Vagina (tissue), 2 donors: Measurements from ENCODE around the gene KIF5A. TPM values are rescaled to one million over a fixed set of nuclear protein-coding genes. Genes with fewer than 3 reads are reported as not detected.
"Not testable (repeated sequence)": the region's sequence is repeated elsewhere in the genome, so short reads cannot be mapped to it uniquely, and the experiment has no call there.

ENCODE experiments used
- DNase-seq, 2 donors: peaks; one replicate each; pipeline ENCODE4 v3.0.0-alpha.2; 2017; ENCODE audit errors: extremely low spot score in 2 of 2
- H3K27ac ChIP-seq: fragments of 200-600 bp; sonication (generic); one replicate; pipeline ENCODE4 v1.5.1; 2019
- H3K27me3 ChIP-seq: fragments of 200-600 bp; sonication (generic); one replicate; pipeline ENCODE4 v1.5.1; 2019
- H3K36me3 ChIP-seq, 2 donors: fragments of 200-600 bp; sonication (generic); one replicate each; pipeline ENCODE4 v1.5.1; 2017 to 2019
- H3K4me1 ChIP-seq: fragments of 200-600 bp; sonication (generic); one replicate; pipeline ENCODE4 v1.5.1; 2019
- H3K4me3 ChIP-seq, 2 donors: fragments of 200-600 bp; sonication (generic); 1 replicate in 1 of 2; 2 replicates in 1 of 2; pipeline ENCODE4 v1.5.1; 2016 to 2019
- H3K9me3 ChIP-seq: fragments of 200-600 bp; sonication (generic); one replicate; pipeline ENCODE4 v1.5.1; 2019
- CTCF ChIP-seq, 3 experiments: fragments of 450-650 bp in 2 of 3; fragments of 200-600 bp in 1 of 3; sonication (generic) in 1 of 3; IDR thresholded peaks; one replicate each; pipeline ENCODE4 v1.5.1; 2017 to 2019; ENCODE audit warnings: antibody characterized with exemption in 3 of 3, mild to moderate bottlenecking in 2 of 3, moderate library complexity in 2 of 3
- POLR2A ChIP-seq, 2 donors: fragments of 450-650 bp; IDR thresholded peaks; one replicate each; pipeline ENCODE4 v1.6.1; 2017; ENCODE audit warnings: antibody characterized with exemption in 2 of 2, mild to moderate bottlenecking in 2 of 2, moderate library complexity in 2 of 2
- POLR2AphosphoS5 ChIP-seq, 2 donors: sonication (generic); formaldehyde crosslinking; IDR thresholded peaks; one replicate each; pipeline ENCODE4 v1.9.0; 2017; ENCODE audit warnings: antibody characterized with exemption in 2 of 2, mild to moderate bottlenecking in 2 of 2, low read depth in 1 of 2; ENCODE audit not compliant: insufficient read depth in 1 of 2
- intact Hi-C: fragments of 100-400 bp; cut with DNase I; formaldehyde crosslinking; loops from one replicate; pipeline ENCODE4 v1.15.1; 2023
- total RNA-seq: library from RNA; depleted of rRNA; stranded (reverse); fragments of >200 nt; gene quantifications from one replicate; pipeline ENCODE4 v1.2.3, GENCODE V29; 2016

KIF5A gene
- total RNA-seq, 1 donor from 2014 or later = 4.4 TPM

- Histone ChIP-seq H3K27ac (no peak overlapping the region), H3K4me3 (no peak overlapping the region), H3K27me3 (no peaks in the 10 kb centered on the region), H3K36me3 (peaks cover 0 to 11% of the 10 kb centered on the region in 2 donors), H3K9me3 (no peaks in the 10 kb centered on the region), H3K4me1 (peaks cover 26% of the 10 kb centered on the region)
- DNase-seq = no peak
- intact Hi-C loops = no loop called here
- TF ChIP-seq POLR2A (IDR thresholded peaks at IDR 0.05) = no peak
- TF ChIP-seq CTCF (IDR thresholded peaks at IDR 0.05) = no peak
- no peak for TF ChIP-seq POLR2AphosphoS5 (IDR thresholded peaks at IDR 0.05; ENCODE audit: insufficient read depth in 1 of 2, low read depth in 1 of 2)
Observed at GRCh38 chr12:57616383-57617101, 66.7 kb downstream of the KIF5A start.

GRCh38 chr12:57617942-57618341 is 68.1 kb downstream of the KIF5A start:
- Histone ChIP-seq H3K27ac (no peak overlapping the region), H3K4me3 (no peak overlapping the region), H3K36me3 (peaks cover 0 to 11% of the 10 kb centered on the region in 2 donors), H3K9me3 (no peaks in the 10 kb centered on the region), H3K4me1 (peaks cover 21% of the 10 kb centered on the region), H3K27me3 (no peaks in the 10 kb centered on the region)
- TF ChIP-seq POLR2A (IDR thresholded peaks at IDR 0.05) (no peak), CTCF (IDR thresholded peaks at IDR 0.05) (no peak), POLR2AphosphoS5 (IDR thresholded peaks at IDR 0.05; ENCODE audit: insufficient read depth in 1 of 2, low read depth in 1 of 2) (no peak)
- no peak for DNase-seq
- intact Hi-C loops = no loop called here

GRCh38 chr12:57618431-57618830 is 68.6 kb downstream of the KIF5A start:
- H3K27me3 ChIP-seq, DNase-seq, intact Hi-C loops, H3K9me3 ChIP-seq, H3K27ac ChIP-seq, H3K4me3 ChIP-seq: not testable (repeated sequence)
- Histone ChIP-seq H3K36me3 (peaks cover 0 to 11% of the 10 kb centered on the region in 2 donors), H3K4me1 (peaks cover 21% of the 10 kb centered on the region)

- no peak for DNase-seq
- intact Hi-C loops = no loop called here
- H3K9me3 ChIP-seq = no peaks in the 10 kb centered on the region
- no peak overlapping the region for H3K4me3 ChIP-seq
- no peaks in the 10 kb centered on the region for H3K27me3 ChIP-seq
- no peak overlapping the region for H3K27ac ChIP-seq
- TF ChIP-seq POLR2AphosphoS5 (IDR thresholded peaks at IDR 0.05; ENCODE audit: insufficient read depth in 1 of 2, low read depth in 1 of 2) = no peak
- no peak for TF ChIP-seq POLR2A (IDR thresholded peaks at IDR 0.05)
- TF ChIP-seq CTCF (IDR thresholded peaks at IDR 0.05) = no peak
- H3K36me3 ChIP-seq = peaks cover 0 to 11% of the 10 kb centered on the region in 2 donors
- peaks cover 21% of the 10 kb centered on the region for H3K4me1 ChIP-seq
Observed at GRCh38 chr12:57618966-57619433, 69.2 kb downstream of the KIF5A start.

GRCh38 chr12:57619434-57620244 is 69.8 kb downstream of the KIF5A start:
- H3K4me1 ChIP-seq = peaks cover 21% of the 10 kb centered on the region
- H3K27me3 ChIP-seq = no peaks in the 10 kb centered on the region
- intact Hi-C loops = loop anchor here (1.0 kb wide), 1 partner anchor 36 kb away; no protein-coding TSS in a partner anchor
- H3K27ac ChIP-seq = no peak overlapping the region
- peaks cover 0 to 11% of the 10 kb centered on the region in 2 donors for H3K36me3 ChIP-seq
- no peak overlapping the region for H3K4me3 ChIP-seq
- H3K9me3 ChIP-seq = no peaks in the 10 kb centered on the region
- no peak for TF ChIP-seq CTCF (IDR thresholded peaks at IDR 0.05)
- TF ChIP-seq POLR2A (IDR thresholded peaks at IDR 0.05) = no peak
- TF ChIP-seq POLR2AphosphoS5 (IDR thresholded peaks at IDR 0.05; ENCODE audit: insufficient read depth in 1 of 2, low read depth in 1 of 2) = no peak
- DNase-seq = no peak
